HG02610 (cell line): ENCODE measurements around the gene NUP214.
"Not testable (repeated sequence)": the region's sequence is repeated elsewhere in the genome, so short reads cannot be mapped to it uniquely, and the experiment has no call there.

Source experiments
- ATAC-seq: cut with Tn5 transposase; IDR thresholded peaks from one replicate; pipeline ENCODE4 v1.9.1; 2021; ENCODE audit warnings: mild to moderate bottlenecking, moderate library complexity; ENCODE audit not compliant: unreplicated experiment

NUP214 gene

GRCh38 chr9:131158673-131159072, 33.3 kb downstream of the NUP214 start:
- ATAC-seq: not testable (repeated sequence)

GRCh38 chr9:131160416-131161112, 35.2 kb downstream of the NUP214 start:
- no peak for ATAC-seq

GRCh38 chr9:131161585-131161984, 36.2 kb downstream of the NUP214 start:
- no peak for ATAC-seq

GRCh38 chr9:131162886-131163285, 37.5 kb downstream of the NUP214 start:
- no peak for ATAC-seq

- no peak for ATAC-seq
These were observed 40.1 kb downstream of the NUP214 start for GRCh38 chr9:131165523-131165922.

GRCh38 chr9:131167146-131167692, 41.8 kb downstream of the NUP214 start:
- ATAC-seq: no peak

GRCh38 chr9:131167936-131168335, 42.5 kb downstream of the NUP214 start:
- ATAC-seq: no peak

- ATAC-seq: no peak
These were observed 44.3 kb downstream of the NUP214 start for GRCh38 chr9:131169563-131170240.

- ATAC-seq: no peak
These were observed 48.6 kb downstream of the NUP214 start for GRCh38 chr9:131173995-131174394.

- ATAC-seq: no peak
These were observed 49.4 kb downstream of the NUP214 start for GRCh38 chr9:131174681-131175239.

GRCh38 chr9:131177898-131178297, 52.5 kb downstream of the NUP214 start:
- no peak for ATAC-seq

- ATAC-seq: peak; percentile 70
These were observed 53.0 kb downstream of the NUP214 start for GRCh38 chr9:131178382-131178781.

GRCh38 chr9:131178926-131179325, 53.5 kb downstream of the NUP214 start:
- no peak for ATAC-seq

- ATAC-seq: no peak
These were observed 54.3 kb downstream of the NUP214 start for GRCh38 chr9:131179561-131180219.

- no peak for ATAC-seq
These were observed 55.1 kb downstream of the NUP214 start for GRCh38 chr9:131180454-131180853.

GRCh38 chr9:131181091-131181681, 55.8 kb downstream of the NUP214 start:
- no peak for ATAC-seq

- no peak for ATAC-seq
These were observed 60.5 kb downstream of the NUP214 start for GRCh38 chr9:131185924-131186323.

- no peak for ATAC-seq
These were observed 61.2 kb downstream of the NUP214 start for GRCh38 chr9:131186622-131187021.

- peak; percentile 80 for ATAC-seq
These were observed 62.6 kb downstream of the NUP214 start for GRCh38 chr9:131187957-131188356.

GRCh38 chr9:131188976-131189375, 63.6 kb downstream of the NUP214 start:
- ATAC-seq: no peak

GRCh38 chr9:131190191-131190590, 64.8 kb downstream of the NUP214 start:
- no peak for ATAC-seq
